HG03575 (cell line): ENCODE data around the gene CRYBB1.
"Not testable (repeated sequence)": the region's sequence is repeated elsewhere in the genome, so short reads cannot be mapped to it uniquely, and the experiment has no call there.

ENCODE experiments used
- ATAC-seq: cut with Tn5 transposase; IDR thresholded peaks from one replicate; pipeline ENCODE4 v1.9.1; 2021; ENCODE audit not compliant: unreplicated experiment, insufficient number of reproducible peaks, low FRiP score; ENCODE audit errors: extremely low read depth

The CRYBB1 gene

GRCh38 chr22:26642465-26643417 lies 24.9 kb upstream of the CRYBB1 start:
- ATAC-seq: no peak

DNA sequence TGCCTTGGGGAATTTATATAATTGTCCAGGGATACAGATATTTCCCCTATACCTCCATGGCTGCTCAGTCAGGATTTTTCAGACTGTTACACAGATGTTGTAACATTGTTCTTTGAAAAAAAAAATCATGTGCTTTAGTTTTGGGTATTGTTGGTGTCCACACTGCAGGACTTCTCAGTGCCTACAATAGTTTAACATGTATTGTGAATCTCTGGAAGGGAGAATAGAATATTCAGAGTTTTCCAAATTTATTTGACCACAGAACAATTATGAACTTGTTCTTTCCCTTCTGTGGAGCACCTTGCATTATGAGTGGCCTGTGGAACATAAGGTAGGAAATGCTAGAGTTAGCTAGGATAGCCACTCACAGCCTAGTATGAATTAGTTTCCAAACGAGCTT lies 18.5 kb upstream of the CRYBB1 start:
- ATAC-seq: no peak

- ATAC-seq: no peak
Observed at GRCh38 chr22:26635117-26635516, 17.3 kb upstream of the CRYBB1 start.

GRCh38 chr22:26634189-26634588 lies 16.4 kb upstream of the CRYBB1 start:
- ATAC-seq: no peak

- no peak for ATAC-seq
Observed at GRCh38 chr22:26632422-26633155, 14.8 kb upstream of the CRYBB1 start.

GRCh38 chr22:26631282-26631681 lies 13.5 kb upstream of the CRYBB1 start:
- ATAC-seq: no peak

- no peak for ATAC-seq
Observed at GRCh38 chr22:26629988-26630761, 12.3 kb upstream of the CRYBB1 start.

- no peak for ATAC-seq
Observed at GRCh38 chr22:26624803-26625202, 7.0 kb upstream of the CRYBB1 start.

GRCh38 chr22:26623984-26624383 lies 6.2 kb upstream of the CRYBB1 start:
- ATAC-seq: no peak

DNA sequence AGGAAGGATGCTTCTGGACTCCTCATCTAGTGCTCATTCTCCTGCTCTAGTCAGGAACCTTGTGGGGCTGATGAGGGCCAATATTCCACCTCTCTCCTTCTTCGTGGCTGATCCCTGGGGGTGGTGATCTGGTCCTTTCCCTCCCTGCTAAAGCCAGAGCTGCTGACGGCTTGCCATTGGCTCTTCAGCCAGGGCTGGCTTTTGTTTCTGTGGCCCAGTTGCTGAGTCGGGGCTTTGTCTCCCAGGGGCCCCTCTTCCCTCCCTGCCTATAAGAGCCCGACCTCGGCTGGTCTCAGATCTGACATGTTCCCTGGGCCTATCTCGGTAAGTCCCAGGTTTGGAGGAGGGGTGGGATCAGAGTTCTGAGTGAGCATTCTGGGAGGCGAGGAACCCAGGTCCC lies 3.8 kb upstream of the CRYBB1 start, which contains the start of gene CRYBA4:
TSS of gene CRYBA4 (plus strand) at position 301 of the 400 bp plus-strand sequence. CDS start 634 bp downstream, outside the sequence.
- no peak for ATAC-seq

- ATAC-seq: no peak
Observed at GRCh38 chr22:26620197-26620596, 2.4 kb upstream of the CRYBB1 start.

GRCh38 chr22:26619510-26619909 lies 1.7 kb upstream of the CRYBB1 start:
- ATAC-seq: no peak

GRCh38 chr22:26618455-26618854 lies 628 bp upstream of the CRYBB1 start:
- no peak for ATAC-seq

DNA sequence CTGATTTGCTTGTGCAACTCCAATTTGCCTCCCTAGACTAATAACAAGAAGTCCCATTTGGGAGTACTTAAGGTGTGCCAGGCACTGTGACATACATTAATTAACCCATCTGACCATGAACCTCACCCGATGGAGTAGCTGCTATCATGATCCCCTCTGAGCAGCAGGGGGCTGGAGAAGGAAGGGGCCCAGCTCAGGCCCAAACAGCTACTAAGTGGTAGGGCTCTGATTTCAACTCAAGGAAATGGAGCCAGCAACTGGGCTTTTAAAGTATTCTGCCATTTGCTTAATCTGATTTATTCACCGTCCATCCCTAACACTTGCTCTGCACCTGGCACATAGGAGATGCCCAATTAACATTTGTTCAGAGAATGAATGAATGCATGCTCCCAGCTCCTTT lies 1.2 kb downstream of the CRYBB1 start:
- ATAC-seq: no peak

DNA sequence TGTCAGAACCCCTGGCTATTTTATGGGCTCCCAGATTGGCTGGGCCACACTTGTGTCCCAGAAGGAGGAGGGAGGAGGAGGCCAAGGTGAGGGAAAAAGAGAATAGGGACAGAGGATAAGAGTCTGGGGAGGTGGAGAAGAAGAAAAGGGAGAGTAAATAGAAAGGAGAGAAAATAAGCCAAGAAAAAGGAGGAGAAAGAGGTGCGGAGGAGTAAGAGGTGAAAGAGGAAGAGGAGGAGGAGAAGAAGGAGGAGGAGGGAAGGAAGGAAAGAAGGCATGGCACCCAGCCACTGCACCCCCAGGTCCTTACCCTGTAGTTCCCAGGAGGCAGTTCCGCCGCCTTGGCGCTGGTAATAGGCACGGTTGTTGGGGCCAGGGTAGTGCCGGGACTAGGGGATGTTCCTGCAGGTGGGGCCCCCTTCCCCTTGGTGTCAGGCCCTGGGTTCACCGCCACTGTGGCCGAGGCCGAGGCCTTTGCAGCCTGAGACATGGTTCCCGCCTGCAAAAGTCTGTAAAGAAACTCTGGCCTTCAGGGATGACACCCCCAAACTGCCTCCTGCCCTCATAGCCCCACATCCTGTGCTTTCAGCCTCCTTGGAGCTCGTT lies 1.9 kb downstream of the CRYBB1 start:
- ATAC-seq: no peak

DNA sequence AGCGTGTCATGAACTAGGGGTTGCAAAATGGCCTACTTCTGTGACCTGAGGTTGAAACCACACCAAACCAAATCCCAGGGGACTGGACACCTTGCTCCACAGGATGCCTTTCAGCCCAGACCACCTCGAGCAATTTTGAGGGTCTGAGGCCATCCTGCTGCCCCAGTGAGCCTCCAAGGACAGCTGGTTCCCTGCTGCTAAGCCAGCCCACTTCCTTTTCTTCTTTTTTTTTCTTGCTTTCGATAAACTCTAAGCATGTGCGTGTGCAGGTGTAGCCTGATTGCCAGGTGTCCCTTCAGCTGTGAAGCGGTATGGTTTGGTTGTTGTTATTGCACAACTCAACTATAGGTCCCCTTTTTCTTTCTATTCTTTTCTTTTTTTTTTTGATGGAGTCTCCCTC lies 2.7 kb downstream of the CRYBB1 start:
- ATAC-seq: no peak

DNA sequence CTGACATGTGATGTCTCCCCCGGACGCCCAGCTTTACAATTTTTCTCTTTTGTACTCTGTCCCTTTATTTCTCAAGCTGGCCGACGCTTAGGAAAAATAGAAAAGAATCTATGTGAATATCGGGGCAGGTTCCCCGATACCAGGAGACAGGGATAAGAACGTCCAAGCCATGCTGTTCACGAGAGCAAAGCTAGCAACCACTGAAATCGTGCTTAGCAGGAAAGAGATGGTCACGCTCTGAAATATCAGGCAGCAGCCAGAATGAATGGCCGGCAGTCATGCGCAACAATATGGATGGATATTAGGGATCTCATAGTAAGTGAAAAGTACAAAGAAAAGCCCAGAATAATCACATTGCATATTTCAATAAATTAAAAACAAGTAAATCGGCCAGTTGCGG lies 3.5 kb downstream of the CRYBB1 start:
- ATAC-seq: no peak

- not testable (repeated sequence) for ATAC-seq
Observed at GRCh38 chr22:26613753-26614152, 4.1 kb downstream of the CRYBB1 start.

DNA sequence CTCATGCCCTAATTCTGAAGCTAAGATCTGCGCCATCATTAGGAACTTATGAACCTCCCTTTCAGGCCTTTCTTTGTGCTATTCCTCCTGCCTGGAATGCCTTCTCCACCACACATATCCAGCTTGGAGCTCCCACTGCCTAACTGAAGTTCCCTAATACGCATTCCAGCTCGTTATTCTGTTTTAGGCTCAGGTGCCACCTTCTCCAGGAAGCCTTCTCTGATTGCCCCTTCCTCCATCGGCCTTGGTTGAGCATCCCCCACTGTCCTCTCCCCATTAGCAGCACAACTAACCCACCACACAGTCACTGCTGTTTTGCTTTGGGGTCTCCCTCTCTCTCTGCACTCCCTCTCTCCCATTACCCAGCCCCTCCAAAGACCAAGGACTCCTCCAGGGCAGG lies 5.2 kb downstream of the CRYBB1 start:
- ATAC-seq: no peak
